ENCODE measurements around the gene PTGS1. TPM values are rescaled to one million over a fixed set of nuclear protein-coding genes. Genes with fewer than 3 reads are reported as not detected.

Gene PTGS1
- polyA plus RNA-seq (2011; rRNA removed), result 0.41 and 0.49 TPM in 2 replicates
- 0.20 and 0.32 TPM in 2 replicates for polyA plus RNA-seq (2012; cell fraction: cytosol; rRNA removed)
- 0.37 and 0.43 TPM in 2 replicates for polyA plus RNA-seq (2012; cell fraction: nucleus; rRNA removed)
- 0.77 to 1.6 TPM (median 1.0 TPM) in 3 replicates for polyA plus RNA-seq (2017; fragmentation: RNase III; extraction: RNeasy Plus Mini Kit Qiagen cat#74134 plus additional on column Dnase treatment)
- 0.44 and 0.54 TPM in 2 replicates for polyA minus RNA-seq (2011; rRNA and poly(A)+ RNA removed)

DNA sequence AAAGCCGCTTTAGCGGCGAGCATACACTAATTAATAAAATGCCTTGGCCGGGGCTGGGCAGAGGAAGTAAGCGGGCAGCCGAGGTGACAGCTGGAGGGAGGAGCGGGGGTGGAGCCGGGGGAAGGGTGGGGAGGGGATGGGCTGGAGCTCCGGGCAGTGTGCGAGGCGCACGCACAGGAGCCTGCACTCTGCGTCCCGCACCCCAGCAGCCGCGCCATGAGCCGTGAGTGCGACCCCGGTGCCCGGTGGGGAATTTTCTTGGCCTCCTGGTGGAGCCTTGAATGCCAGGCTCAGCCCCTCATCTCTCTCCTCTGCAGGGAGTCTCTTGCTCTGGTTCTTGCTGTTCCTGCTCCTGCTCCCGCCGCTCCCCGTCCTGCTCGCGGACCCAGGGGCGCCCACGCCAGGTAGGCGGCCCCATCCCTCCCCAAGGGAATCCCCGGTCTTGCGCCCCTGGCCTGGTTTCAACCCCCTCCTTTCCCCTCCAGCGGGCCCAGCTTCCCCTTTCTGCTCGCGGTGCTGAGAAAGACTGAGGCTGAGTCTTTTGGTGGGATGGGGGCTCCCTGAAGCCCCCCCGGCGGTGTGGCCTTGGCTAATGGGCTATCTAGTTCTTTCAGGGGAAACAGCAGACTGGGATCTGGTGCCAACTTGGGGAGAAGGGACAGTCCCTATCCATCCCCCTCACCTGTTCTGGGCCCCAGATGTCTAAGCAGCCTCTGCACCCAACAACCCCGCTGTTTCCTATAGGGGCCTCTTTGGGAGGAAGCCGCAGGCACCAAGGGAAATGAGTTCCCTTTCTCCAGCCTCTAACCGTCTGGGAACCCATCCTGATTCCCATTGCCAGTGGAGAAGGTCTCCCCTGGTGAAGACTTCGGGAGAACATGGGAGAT lies at the start of gene PTGS1:
Gene PTGS1, plus strand, starts transcription at position 156 of the 887 bp plus-strand sequence. Its CDS starts 61 bp downstream, at position 217.
- DNase-seq (ENCODE audit: low read depth in 1 of 2, low spot score in 1 of 2), result no peak
- POLR2A ChIA-PET, result no interaction called here
- 70% methylated on average over 30 of the region's 39 CpGs for WGBS (ENCODE audit: missing lambda C conversion rate)

More for the DNA sequence above, at the start of gene PTGS1:
- CTCF ChIA-PET, result interaction anchor here (1.0 to 6.9 kb wide), 3 partner anchors 12 to 34 kb away, joined by 3 to 31 read pairs (median 5); no protein-coding TSS in a partner anchor
- Histone ChIP-seq H3K4me2 (no peak within 1 kb of the TSS), H3K4me3 (no peak within 1 kb of the TSS), H3K27ac (no peak within 1 kb of the TSS), H3K4me1 (peaks cover 12% of the 10 kb centered on the region), H3K9me3 (no peaks in the 10 kb centered on the region)
- TF ChIP-seq MYC (IDR thresholded peaks at IDR 0.05; ENCODE audit: borderline replicate concordance, low read length) (no peak), ZC3H11A (IDR thresholded peaks at IDR 0.05) (no peak), CBX2 (IDR thresholded peaks at IDR 0.05; ENCODE audit: borderline replicate concordance, low read depth) (no peak), ZNF302 (CRISPR knock-in tag; IDR thresholded peaks at IDR 0.05) (no peak), HOXB13 (CRISPR knock-in tag; IDR thresholded peaks at IDR 0.05; ENCODE audit: low read depth) (no peak), PHF8 (IDR thresholded peaks at IDR 0.05; ENCODE audit: borderline replicate concordance, low read depth) (no peak), CHD4 (IDR thresholded peaks at IDR 0.05; ENCODE audit: borderline replicate concordance) (no peak), MAFK (IDR thresholded peaks at IDR 0.05; ENCODE audit: partially characterized antibody) (no peak), JUN (IDR thresholded peaks at IDR 0.05) (no peak), CEBPB (IDR thresholded peaks at IDR 0.05) (no peak), PBX3 (IDR thresholded peaks at IDR 0.05) (no peak), FOXS1 (CRISPR knock-in tag; IDR thresholded peaks at IDR 0.05) (no peak), RAD21 (conservative IDR thresholded peaks at IDR 0.05 in 1 of 2, IDR thresholded peaks at IDR 0.05 in 1 of 2) (no peak)
- TF ChIP-seq, protein P1, sequence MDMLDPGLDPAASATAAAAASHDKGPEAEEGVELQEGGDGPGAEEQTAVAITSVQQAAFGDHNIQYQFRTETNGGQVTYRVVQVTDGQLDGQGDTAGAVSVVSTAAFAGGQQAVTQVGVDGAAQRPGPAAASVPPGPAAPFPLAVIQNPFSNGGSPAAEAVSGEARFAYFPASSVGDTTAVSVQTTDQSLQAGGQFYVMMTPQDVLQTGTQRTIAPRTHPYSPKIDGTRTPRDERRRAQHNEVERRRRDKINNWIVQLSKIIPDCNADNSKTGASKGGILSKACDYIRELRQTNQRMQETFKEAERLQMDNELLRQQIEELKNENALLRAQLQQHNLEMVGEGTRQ (IDR thresholded peaks at IDR 0.05), result no peak
- TF ChIP-seq, protein P2, sequence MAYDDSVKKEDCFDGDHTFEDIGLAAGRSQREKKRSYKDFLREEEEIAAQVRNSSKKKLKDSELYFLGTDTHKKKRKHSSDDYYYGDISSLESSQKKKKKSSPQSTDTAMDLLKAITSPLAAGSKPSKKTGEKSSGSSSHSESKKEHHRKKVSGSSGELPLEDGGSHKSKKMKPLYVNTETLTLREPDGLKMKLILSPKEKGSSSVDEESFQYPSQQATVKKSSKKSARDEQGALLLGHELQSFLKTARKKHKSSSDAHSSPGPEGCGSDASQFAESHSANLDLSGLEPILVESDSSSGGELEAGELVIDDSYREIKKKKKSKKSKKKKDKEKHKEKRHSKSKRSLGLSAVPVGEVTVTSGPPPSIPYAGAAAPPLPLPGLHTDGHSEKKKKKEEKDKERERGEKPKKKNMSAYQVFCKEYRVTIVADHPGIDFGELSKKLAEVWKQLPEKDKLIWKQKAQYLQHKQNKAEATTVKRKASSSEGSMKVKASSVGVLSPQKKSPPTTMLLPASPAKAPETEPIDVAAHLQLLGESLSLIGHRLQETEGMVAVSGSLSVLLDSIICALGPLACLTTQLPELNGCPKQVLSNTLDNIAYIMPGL (CRISPR knock-in tag; IDR thresholded peaks at IDR 0.05; ENCODE audit: borderline replicate concordance), result no peak
- TF ChIP-seq, protein P3, sequence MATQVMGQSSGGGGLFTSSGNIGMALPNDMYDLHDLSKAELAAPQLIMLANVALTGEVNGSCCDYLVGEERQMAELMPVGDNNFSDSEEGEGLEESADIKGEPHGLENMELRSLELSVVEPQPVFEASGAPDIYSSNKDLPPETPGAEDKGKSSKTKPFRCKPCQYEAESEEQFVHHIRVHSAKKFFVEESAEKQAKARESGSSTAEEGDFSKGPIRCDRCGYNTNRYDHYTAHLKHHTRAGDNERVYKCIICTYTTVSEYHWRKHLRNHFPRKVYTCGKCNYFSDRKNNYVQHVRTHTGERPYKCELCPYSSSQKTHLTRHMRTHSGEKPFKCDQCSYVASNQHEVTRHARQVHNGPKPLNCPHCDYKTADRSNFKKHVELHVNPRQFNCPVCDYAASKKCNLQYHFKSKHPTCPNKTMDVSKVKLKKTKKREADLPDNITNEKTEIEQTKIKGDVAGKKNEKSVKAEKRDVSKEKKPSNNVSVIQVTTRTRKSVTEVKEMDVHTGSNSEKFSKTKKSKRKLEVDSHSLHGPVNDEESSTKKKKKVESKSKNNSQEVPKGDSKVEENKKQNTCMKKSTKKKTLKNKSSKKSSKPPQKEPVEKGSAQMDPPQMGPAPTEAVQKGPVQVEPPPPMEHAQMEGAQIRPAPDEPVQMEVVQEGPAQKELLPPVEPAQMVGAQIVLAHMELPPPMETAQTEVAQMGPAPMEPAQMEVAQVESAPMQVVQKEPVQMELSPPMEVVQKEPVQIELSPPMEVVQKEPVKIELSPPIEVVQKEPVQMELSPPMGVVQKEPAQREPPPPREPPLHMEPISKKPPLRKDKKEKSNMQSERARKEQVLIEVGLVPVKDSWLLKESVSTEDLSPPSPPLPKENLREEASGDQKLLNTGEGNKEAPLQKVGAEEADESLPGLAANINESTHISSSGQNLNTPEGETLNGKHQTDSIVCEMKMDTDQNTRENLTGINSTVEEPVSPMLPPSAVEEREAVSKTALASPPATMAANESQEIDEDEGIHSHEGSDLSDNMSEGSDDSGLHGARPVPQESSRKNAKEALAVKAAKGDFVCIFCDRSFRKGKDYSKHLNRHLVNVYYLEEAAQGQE (IDR thresholded peaks at IDR 0.05), result no peak
- TF ChIP-seq, protein P4, sequence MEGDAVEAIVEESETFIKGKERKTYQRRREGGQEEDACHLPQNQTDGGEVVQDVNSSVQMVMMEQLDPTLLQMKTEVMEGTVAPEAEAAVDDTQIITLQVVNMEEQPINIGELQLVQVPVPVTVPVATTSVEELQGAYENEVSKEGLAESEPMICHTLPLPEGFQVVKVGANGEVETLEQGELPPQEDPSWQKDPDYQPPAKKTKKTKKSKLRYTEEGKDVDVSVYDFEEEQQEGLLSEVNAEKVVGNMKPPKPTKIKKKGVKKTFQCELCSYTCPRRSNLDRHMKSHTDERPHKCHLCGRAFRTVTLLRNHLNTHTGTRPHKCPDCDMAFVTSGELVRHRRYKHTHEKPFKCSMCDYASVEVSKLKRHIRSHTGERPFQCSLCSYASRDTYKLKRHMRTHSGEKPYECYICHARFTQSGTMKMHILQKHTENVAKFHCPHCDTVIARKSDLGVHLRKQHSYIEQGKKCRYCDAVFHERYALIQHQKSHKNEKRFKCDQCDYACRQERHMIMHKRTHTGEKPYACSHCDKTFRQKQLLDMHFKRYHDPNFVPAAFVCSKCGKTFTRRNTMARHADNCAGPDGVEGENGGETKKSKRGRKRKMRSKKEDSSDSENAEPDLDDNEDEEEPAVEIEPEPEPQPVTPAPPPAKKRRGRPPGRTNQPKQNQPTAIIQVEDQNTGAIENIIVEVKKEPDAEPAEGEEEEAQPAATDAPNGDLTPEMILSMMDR (IDR thresholded peaks at IDR 0.05), result no peak
- TF ChIP-seq, protein P5, sequence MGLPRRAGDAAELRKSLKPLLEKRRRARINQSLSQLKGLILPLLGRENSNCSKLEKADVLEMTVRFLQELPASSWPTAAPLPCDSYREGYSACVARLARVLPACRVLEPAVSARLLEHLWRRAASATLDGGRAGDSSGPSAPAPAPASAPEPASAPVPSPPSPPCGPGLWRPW (IDR thresholded peaks at IDR 0.05), result no peak
- TF ChIP-seq, protein P6, sequence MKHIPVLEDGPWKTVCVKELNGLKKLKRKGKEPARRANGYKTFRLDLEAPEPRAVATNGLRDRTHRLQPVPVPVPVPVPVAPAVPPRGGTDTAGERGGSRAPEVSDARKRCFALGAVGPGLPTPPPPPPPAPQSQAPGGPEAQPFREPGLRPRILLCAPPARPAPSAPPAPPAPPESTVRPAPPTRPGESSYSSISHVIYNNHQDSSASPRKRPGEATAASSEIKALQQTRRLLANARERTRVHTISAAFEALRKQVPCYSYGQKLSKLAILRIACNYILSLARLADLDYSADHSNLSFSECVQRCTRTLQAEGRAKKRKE (CRISPR knock-in tag; IDR thresholded peaks at IDR 0.05; ENCODE audit: low read depth), result no peak
- no peak for FAIRE-seq
- ATAC-seq, result no peak
